Activated CD4-positive, alpha-beta T cell treated with anti-CD3 and anti-CD28 coated beads, Interleukin-2, Interleukin-4, amounts not matched to agents 100 ng/mL and 50 ng/mL, durations not matched to agents 16 hours and 8 hours (primary cell): ENCODE measurements around the gene ZKSCAN2.
A peak's percentile ranks its signal among the peaks of the same experiment; 100 is the strongest.

Source experiments
- DNase-seq: peaks from one replicate; pipeline ENCODE4 v3.0.0-alpha.2; 2020; ENCODE audit warnings: low spot score

The ZKSCAN2 gene

DNA sequence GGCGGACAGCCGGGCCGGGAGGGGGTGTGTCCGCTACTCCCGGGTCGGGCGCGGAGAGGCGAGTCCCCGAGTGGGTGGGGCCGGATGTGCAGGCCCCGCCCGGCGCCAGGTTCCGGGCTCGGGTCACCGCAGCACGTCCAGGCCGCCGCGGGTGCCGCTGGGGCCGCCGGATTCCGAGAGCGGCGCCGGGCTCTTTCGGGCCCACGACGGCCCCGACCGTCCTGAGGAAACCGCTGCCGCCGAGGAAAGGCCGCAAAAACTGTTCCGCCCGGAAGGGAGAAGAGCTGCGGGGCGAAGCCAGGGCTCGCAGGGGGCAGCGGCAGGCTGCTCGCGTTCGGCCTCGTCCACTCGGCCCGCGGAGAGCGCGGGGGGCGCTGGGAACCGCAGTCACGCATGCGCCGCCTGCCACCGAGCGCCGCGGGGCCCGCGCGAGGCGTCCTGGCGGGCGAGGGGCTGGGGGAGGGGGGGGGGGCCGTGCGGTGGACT lies at the start of gene ZKSCAN2:
ZKSCAN2 (minus strand) TSS at position 376 of the 486 bp plus-strand sequence. CDS start 718 bp downstream, outside the sequence.
- DNase-seq = peak; percentile 86

- DNase-seq = no peak
Observed at GRCh38 chr16:25299792-25300590, 42.3 kb upstream of the ZKSCAN2 start.

DNA sequence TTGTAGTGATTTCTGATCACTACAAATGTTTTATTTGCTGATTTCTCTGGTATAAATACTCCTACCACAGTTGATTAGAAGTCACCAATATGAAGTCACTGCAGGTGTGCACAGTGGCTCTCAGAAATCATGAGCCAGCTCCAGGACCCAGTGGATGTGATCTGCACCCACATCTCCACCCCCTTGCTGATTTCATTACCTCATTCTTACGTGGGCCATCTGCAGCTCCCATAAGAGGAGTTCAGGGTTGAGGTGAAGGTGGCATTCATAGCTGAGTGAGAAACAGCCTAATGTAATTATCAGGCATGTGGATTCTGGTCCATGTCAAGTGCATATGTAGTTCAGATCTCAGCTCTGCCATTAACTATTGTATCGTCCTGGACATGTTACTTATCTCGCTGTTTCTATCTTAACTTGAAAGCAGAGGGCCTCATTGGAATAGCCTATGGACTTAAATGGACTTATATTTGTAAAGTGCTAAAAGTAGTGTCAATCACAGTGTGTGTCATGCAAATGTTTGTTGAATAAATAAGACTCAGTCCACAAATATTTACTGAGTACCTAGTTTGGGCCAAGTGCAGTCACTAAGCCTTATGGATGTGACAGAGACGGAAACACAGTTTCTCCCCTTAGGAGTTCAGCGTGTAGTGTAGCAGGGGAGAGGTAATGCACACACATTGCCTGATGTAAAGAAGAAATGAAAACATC lies 40.7 kb upstream of the ZKSCAN2 start:
- no peak for DNase-seq

- DNase-seq = no peak
Observed at GRCh38 chr16:25297151-25297787, 39.6 kb upstream of the ZKSCAN2 start.

GRCh38 chr16:25291580-25291979 lies 33.9 kb upstream of the ZKSCAN2 start:
- DNase-seq = no peak

DNA sequence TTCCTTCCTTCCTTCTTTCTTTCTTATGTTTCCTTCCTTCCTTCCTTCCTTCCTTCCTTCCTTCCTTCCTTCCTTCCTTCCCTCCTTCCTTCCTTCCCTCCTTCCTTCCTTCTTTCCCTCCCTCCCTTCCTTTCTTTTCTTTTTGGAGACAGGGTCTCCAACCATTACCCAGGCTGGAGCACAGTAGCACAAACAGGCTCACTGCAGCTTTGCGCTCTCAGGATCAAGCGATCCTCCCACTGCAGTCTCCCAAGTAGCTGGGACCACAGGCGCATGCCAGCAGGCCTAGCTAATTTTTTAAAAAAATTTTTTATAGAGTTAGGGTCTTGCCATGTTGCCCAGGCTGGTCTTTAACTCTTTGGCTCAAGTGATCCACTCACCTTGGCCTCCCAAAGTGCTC lies 31.8 kb upstream of the ZKSCAN2 start:
- DNase-seq = no peak

DNA sequence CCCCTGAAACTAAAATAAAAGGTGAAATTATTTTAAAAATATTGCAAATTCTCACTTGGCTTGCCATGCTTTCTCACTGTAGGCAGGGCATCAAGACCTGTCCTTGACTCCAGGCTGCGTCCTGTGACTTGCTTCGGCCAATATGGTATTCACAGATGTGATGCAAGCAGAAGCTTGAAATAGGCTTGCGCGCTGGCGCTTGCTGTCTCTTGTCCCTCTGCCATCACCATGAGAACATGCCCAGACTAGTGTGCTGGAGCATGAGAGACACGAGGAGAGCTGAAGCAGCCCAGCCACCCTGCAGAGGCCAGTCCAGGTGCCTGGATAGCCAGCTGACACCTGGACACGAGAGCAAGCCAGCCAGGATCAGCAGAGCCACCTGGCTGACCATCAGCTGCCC lies 21.8 kb upstream of the ZKSCAN2 start:
- no peak for DNase-seq

DNA sequence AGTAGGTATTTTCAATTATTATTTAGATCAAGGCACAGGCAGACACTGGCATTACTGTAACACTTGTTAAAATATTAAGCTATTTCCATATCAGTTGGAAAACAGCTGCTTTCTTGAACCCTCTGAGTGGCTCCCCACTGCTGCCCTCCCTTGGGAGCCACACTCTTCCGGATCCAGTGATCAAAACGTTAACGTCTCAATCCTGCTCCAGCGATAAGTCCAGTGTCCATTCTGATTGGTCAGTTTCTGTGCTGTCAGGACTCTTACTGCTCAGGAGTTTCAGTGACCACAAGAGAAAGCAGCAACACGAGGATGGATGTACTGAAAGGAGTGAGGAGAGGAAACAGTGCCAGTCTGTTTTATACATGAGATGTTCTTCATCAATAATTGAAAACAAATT lies 13.8 kb upstream of the ZKSCAN2 start:
- DNase-seq = no peak

GRCh38 chr16:25270577-25270976 lies 12.9 kb upstream of the ZKSCAN2 start:
- DNase-seq = no peak

GRCh38 chr16:25269879-25270278 lies 12.2 kb upstream of the ZKSCAN2 start:
- DNase-seq = no peak

- no peak for DNase-seq
Observed at GRCh38 chr16:25265968-25266367, 8.3 kb upstream of the ZKSCAN2 start.

GRCh38 chr16:25264597-25264996 lies 7.0 kb upstream of the ZKSCAN2 start:
- DNase-seq = no peak

DNA sequence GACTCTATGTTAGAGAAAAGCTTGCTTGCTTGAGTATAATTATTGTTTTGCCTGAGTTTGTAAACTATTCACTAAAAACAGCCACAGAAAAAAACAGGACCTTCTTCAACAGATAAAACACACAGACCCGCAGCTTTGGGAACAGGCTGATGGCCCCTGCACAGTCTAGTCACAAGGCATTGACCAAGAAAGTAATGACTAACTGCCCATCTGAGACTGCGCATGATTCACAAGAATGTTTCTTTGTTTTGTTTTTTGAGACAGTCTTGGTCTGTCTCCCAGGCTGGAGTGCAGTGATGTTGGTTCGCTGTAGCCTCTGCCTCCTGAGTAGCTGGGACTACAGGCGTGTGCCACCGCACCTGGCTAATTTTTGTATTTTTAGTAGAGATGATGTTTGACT lies 2.8 kb upstream of the ZKSCAN2 start:
- no peak for DNase-seq

GRCh38 chr16:25258861-25259179 lies 1.2 kb upstream of the ZKSCAN2 start:
- no peak for DNase-seq

DNA sequence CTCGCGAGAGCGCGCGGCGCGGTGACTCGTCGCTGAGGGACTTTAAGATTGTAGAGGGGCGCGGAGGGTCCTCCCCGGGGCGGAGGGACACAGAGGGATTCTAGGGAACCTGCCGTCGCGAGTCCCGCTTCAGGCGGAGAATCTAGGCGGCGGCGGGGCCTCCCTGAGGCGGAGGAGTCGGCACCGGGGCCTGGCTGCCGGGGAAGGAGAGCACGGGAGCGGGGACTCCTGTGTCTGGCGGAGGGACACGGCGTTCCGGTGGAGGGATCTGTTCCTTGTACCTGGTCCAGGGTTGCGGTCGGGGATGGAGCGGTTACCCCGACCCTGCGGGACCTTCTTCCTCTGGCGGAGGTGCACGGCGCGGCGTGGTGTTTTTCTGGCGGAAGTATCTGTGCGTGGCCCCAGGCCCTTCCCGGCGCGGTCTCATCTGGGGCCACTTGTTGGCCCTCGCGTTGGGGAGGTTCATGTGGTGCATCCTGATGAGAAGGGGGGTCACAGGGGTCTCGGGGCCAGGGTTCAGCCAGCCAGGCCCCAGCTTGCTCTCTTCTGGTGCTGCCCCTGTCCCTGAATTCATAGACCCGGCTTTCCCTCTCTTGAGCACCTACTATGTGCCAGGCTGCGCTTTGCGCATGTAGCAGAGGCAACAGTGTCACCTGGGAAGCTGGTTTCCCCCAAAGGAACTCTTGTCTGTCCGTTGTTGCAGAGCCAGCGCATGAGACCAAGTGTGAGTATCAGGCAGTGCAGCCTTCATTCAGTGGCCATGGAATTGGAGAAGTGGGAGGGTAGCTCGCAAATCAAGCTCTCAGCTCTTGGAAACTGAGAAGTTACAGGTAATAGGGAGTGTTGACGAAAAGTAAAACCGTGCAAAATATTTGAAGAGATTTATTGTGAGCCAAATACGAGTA lies 563 bp upstream of the ZKSCAN2 start:
- peak; percentile 73 for DNase-seq

DNA sequence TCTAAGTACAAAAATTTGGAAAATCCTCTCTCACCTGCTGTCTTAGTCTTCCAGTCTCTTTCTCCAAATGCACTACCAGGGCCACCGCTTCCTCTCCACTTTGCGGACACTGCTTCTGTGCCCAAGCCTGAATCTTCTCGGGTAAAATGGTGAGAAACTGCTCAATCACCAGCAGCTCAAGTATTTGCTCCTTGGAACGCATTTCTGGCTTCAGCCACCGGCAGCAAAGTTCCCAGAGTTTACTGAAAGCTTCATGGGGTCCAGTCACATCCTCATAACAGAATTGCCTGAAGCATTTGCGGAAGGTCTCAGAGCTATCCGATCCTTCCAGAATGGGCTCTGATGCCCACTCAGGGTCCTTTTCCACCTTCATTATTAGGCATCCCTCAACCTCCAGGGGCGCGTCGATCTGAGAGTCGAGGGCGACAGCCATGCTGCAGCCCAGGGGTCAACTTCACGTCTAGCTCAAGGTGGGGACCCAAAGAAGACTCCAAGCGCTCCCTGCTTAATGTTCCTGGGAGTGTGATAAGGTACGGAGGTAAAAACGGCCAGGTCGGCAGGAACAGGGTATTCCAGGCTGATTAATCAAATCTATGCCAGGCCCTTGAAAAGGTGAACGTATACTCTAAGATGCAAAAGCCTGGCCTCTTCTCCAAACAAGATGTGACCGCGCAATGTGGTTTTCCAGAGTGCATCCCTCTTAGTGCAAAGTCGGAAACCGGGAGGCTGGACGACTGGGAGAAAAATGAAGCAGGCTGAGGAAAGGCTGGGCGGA lies 763 bp downstream of the ZKSCAN2 start:
- no peak for DNase-seq

- no peak for DNase-seq
Observed at GRCh38 chr16:25253322-25253721, 4.3 kb downstream of the ZKSCAN2 start.

GRCh38 chr16:25250467-25250866 lies 7.2 kb downstream of the ZKSCAN2 start:
- DNase-seq = no peak

GRCh38 chr16:25235991-25236390 lies 21.7 kb downstream of the ZKSCAN2 start:
- DNase-seq = no peak

GRCh38 chr16:25228372-25228771 lies 29.3 kb downstream of the ZKSCAN2 start:
- no peak for DNase-seq

- no peak for DNase-seq
Observed at GRCh38 chr16:25224731-25225319, 32.8 kb downstream of the ZKSCAN2 start.
